ENCODE results near the gene KPNA2. TPM values are rescaled to one million over a fixed set of nuclear protein-coding genes. Genes with fewer than 3 reads are reported as not detected.
"Not testable (repeated sequence)": the region's sequence is repeated elsewhere in the genome, so short reads cannot be mapped to it uniquely, and the experiment has no call there.

KPNA2 gene
- total RNA-seq, 2 experiments from 2014 or later: 138 to 148 TPM

DNA sequence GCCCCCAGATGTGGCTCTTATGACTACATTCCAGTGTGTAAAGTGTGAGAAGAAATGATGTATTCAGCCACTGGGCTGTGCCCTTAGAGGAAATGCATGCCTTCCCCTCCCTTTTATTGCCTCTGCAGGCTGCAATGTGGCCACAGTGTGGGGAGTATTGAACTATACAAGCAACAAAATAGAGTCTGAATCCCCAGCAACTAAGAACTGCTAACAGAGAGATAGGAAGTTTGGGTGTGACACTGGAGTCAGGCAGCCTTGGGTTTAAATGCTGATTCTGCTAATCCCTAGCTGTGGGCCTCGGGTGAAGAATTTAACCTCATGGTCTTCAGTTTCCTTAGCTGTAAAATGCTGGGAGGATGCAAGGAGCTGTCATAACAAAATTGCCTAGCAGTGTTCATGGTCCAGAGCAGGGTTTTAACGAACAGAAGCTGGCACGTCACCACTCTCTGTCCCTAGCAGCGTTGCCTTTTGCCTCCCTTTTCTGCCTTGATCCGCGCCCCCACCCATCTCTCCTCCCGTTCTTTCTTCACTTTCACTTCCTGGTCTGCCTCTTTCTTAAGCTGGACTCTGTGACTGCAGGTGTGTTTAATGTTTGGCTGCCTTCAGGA lies 50.3 kb downstream of the KPNA2 start:
- peaks cover 22% of the 10 kb centered on the region for H3K27me3 Mint-ChIP-seq
- DNase-seq (no peak), ATAC-seq (ENCODE audit: low read depth) (peak; percentile 38)
- POLR2A ChIA-PET: interaction anchor here (1.0 kb wide), 1 partner anchor 49 kb away, joined by 3 read pairs; no protein-coding TSS in a partner anchor
- peaks cover 40% of the 10 kb centered on the region for H3K4me1 Mint-ChIP-seq
- peak overlapping the region; percentile 75 for H3K4me3 Mint-ChIP-seq
- H3K27ac Mint-ChIP-seq: peak overlapping the region; percentile 79
- H3K9me3 Mint-ChIP-seq: no peaks in the 10 kb centered on the region
- peaks cover 3% of the 10 kb centered on the region for H3K36me3 Mint-ChIP-seq

DNA sequence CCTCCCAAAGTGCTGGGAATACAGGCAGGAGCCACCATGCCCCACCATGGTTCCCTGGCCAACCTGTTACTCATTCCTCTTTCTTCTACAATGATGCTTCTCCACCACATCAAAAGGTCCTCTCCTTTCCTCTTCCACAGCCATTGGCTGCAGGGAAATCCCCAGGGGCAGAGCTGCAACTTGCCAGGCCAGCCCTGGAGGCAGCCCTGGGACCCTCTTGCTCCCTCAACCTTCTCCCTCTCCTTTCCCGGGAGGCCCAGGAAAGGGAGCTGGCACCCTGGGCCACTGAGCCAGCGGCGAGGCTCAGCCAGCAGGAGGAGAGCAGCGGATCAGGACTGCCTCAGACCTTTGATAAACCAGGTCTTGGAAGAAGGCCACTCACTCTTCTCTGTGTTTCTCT lies 51.1 kb downstream of the KPNA2 start:
- H3K36me3 Mint-ChIP-seq, DNase-seq, H3K9me3 Mint-ChIP-seq: not testable (repeated sequence)
- H3K27ac Mint-ChIP-seq: peak overlapping the region; percentile 79
- peak overlapping the region; percentile 75 for H3K4me3 Mint-ChIP-seq
- peaks cover 27% of the 10 kb centered on the region for H3K27me3 Mint-ChIP-seq
- peaks cover 39% of the 10 kb centered on the region for H3K4me1 Mint-ChIP-seq
- ATAC-seq (ENCODE audit: low read depth): peak; percentile 6
- POLR2A ChIA-PET: interaction anchor here (0.6 to 1.0 kb wide), 2 partner anchors 50 to 401 kb away, joined by 3 to 5 read pairs; no protein-coding TSS in a partner anchor

DNA sequence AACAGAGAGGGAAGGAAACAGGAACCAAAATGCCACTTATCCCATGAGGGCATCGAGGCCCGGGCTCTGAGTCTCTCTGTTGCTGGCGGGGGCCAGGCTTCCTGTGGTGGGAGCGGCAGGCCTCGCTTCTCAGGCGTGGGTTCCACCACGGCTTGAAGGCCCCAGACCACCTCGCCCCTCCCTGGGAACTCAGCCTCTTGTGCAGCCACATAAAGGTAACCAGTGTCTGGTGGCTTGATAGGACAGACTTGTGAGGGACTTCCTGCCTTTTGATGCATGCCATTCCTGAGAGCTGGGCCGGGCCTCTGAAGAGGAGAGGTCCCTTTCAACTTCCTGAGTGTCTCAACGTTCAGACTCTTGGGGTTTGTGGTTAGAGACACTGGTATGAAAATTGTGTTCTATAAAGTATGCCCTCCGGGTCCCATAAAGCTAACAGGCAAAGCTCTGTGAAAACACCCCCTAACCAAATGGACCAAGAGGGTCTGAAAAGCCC lies 51.6 kb downstream of the KPNA2 start:
- H3K4me3 Mint-ChIP-seq: peak overlapping the region; percentile 75
- not testable (repeated sequence) for H3K36me3 Mint-ChIP-seq, H3K9me3 Mint-ChIP-seq
- H3K27me3 Mint-ChIP-seq: peaks cover 27% of the 10 kb centered on the region
- POLR2A ChIA-PET: interaction anchor here (0.6 kb wide), 2 partner anchors 209 to 400 kb away, joined by 3 to 5 read pairs; no protein-coding TSS in a partner anchor
- peak; percentile 66 for DNase-seq
- peaks cover 36% of the 10 kb centered on the region for H3K4me1 Mint-ChIP-seq
- ATAC-seq (ENCODE audit: low read depth): peak; percentile 83
- peak overlapping the region; percentile 63 for H3K27ac Mint-ChIP-seq

- POLR2A ChIA-PET: interaction anchor here (0.6 kb wide), 1 partner anchor 710 kb away, joined by 3 read pairs; no protein-coding TSS in a partner anchor
- no peak for ATAC-seq (ENCODE audit: low read depth)
- H3K27me3 Mint-ChIP-seq: peaks cover 27% of the 10 kb centered on the region
- H3K4me1 Mint-ChIP-seq: peaks cover 36% of the 10 kb centered on the region
- H3K27ac Mint-ChIP-seq: no peak overlapping the region
- no peak overlapping the region for H3K4me3 Mint-ChIP-seq
- H3K9me3 Mint-ChIP-seq: no peaks in the 10 kb centered on the region
- DNase-seq: no peak
- H3K36me3 Mint-ChIP-seq: no peaks in the 10 kb centered on the region
Observed at GRCh38 chr17:68087851-68088250, 52.3 kb downstream of the KPNA2 start.

GRCh38 chr17:68089881-68090280 lies 54.3 kb downstream of the KPNA2 start:
- H3K27ac Mint-ChIP-seq: no peak overlapping the region
- no peak overlapping the region for H3K4me3 Mint-ChIP-seq
- peaks cover 36% of the 10 kb centered on the region for H3K4me1 Mint-ChIP-seq
- no peaks in the 10 kb centered on the region for H3K9me3 Mint-ChIP-seq
- DNase-seq (no peak), ATAC-seq (ENCODE audit: low read depth) (no peak)
- POLR2A ChIA-PET: no interaction called here
- peaks cover 32% of the 10 kb centered on the region for H3K27me3 Mint-ChIP-seq
- H3K36me3 Mint-ChIP-seq: no peaks in the 10 kb centered on the region

GRCh38 chr17:68094481-68095078 lies 59.0 kb downstream of the KPNA2 start:
- peaks cover 22% of the 10 kb centered on the region for H3K27me3 Mint-ChIP-seq
- no peaks in the 10 kb centered on the region for H3K9me3 Mint-ChIP-seq
- ATAC-seq (ENCODE audit: low read depth): no peak
- H3K4me3 Mint-ChIP-seq: no peak overlapping the region
- no peaks in the 10 kb centered on the region for H3K36me3 Mint-ChIP-seq
- no peak overlapping the region for H3K27ac Mint-ChIP-seq
- DNase-seq: no peak
- POLR2A ChIA-PET: no interaction called here
- peaks cover 8% of the 10 kb centered on the region for H3K4me1 Mint-ChIP-seq

DNA sequence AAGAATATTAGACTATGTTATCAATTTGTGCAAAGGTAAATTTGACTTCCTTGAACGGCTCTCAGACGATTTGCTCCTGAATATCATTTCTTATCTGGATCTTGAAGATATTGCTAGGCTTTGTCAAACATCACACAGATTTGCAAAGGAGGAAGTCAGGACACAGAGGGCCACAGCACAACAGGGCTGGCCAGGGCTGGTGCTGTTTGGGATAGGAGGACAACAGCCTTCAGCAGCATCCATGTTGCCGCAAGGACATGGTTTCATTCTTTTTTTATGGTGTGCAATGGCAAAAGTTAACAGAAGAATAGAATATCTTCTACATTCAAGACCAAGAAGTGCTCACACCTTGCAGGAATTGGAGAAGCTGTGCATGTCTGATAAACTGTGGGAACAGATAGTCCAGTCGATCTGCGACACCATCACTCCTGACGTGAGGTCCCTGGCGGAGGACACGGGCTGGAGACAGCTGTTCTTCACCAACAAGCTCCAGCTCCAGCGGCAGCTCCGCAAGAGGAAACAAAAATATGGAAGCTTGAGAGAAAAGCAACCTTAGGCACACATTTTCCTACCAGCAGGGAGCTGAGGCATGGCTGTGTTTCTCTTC lies 59.8 kb downstream of the KPNA2 start:
- DNase-seq: no peak
- Mint-ChIP-seq H3K4me3 (no peak overlapping the region), H3K27me3 (peaks cover 22% of the 10 kb centered on the region), H3K4me1 (peaks cover 5% of the 10 kb centered on the region), H3K27ac (no peak overlapping the region), H3K36me3 (no peaks in the 10 kb centered on the region), H3K9me3 (no peaks in the 10 kb centered on the region)
- POLR2A ChIA-PET: no interaction called here
- ATAC-seq (ENCODE audit: low read depth): no peak

DNA sequence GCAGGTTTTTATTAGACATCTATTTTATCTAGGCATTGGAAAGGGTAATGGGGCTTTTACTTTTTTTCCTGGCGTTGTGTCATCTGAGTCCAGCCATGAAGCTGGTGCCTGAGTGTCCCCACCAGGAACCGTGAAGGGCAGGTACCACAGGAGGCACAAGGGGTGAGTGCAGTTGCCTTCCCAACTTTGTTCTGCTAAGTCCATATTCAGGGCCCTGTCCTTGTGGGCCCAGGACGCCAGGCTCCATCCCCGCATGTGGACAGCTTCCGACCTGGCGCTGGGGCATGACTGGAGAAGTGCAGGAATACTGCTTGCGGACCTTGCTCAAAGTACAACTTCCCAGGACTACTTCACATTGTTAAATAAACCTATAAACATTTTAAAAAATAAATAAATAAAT lies 60.6 kb downstream of the KPNA2 start:
- Mint-ChIP-seq H3K9me3 (no peaks in the 10 kb centered on the region), H3K27ac (no peak overlapping the region)
- ATAC-seq (ENCODE audit: low read depth): no peak

More for the DNA sequence above, 60.6 kb downstream of the KPNA2 start:
- Mint-ChIP-seq H3K27me3 (peaks cover 23% of the 10 kb centered on the region), H3K4me1 (peaks cover 7% of the 10 kb centered on the region), H3K4me3 (no peak overlapping the region), H3K36me3 (no peaks in the 10 kb centered on the region)
- no peak for DNase-seq
- POLR2A ChIA-PET: no interaction called here

Other genes starting within 250 kb of the KPNA2 start
- 100 to 1,000 TPM; 126 to 133 TPM for gene BPTF, start 210.2 kb upstream of the KPNA2 start, total RNA-seq
- gene C17orf58, start 39.3 kb upstream of the KPNA2 start, total RNA-seq: 1 to 10 TPM; 3.8 to 4.4 TPM
- gene AMZ2, start 212.3 kb downstream of the KPNA2 start, total RNA-seq: 10 to 100 TPM; 84.2 to 84.5 TPM